Stomach (tissue), 9 donors: ENCODE results near the gene TRIB2. TPM values are rescaled to one million over a fixed set of nuclear protein-coding genes. Genes with fewer than 3 reads are reported as not detected.

Source experiments
- DNase-seq, 2 donors: peaks; one replicate each; pipeline versions ENCODE4 v3.0.0 to v3.0.0-alpha.2; 2013 to 2019
- H3K27ac ChIP-seq, 5 donors: fragments of 200-600 bp in 4 of 5; sonication (generic) in 4 of 5; one replicate each; pipeline ENCODE4 v1.5.1; 2013 to 2019; ENCODE audit warnings: mild to moderate bottlenecking in 1 of 5, moderate library complexity in 1 of 5
- H3K27me3 ChIP-seq, 3 donors: fragments of 200-600 bp; sonication (generic); one replicate each; pipeline ENCODE4 v1.5.1; 2017 to 2019; ENCODE audit warnings: mixed run types in 1 of 3
- H3K36me3 ChIP-seq, 4 donors: fragments of 200-600 bp; sonication (generic); 1 replicate in 3 of 4; 2 replicates in 1 of 4; pipeline ENCODE4 v1.5.1; 2016 to 2019
- H3K4me1 ChIP-seq, 4 donors: fragments of 200-600 bp; sonication (generic); one replicate each; pipeline ENCODE4 v1.5.1; 2016 to 2019
- H3K4me3 ChIP-seq, 4 donors: fragments of 200-600 bp; sonication (generic) in 3 of 4; one replicate each; pipeline ENCODE4 v1.5.1; 2016 to 2019; ENCODE audit warnings: mild to moderate bottlenecking in 1 of 4
- H3K9me3 ChIP-seq, 4 donors: fragments of 200-600 bp; sonication (generic); one replicate each; pipeline ENCODE4 v1.5.1; 2016 to 2019
- CTCF ChIP-seq, 7 experiments: fragments of 450-650 bp in 4 of 7; fragments of 200-600 bp in 3 of 7; sonication (generic) in 3 of 7; IDR thresholded peaks; one replicate each; pipeline ENCODE4 v1.5.1; 2016 to 2019; ENCODE audit warnings: antibody characterized with exemption in 7 of 7, control low read depth in 2 of 7, mild to moderate bottlenecking in 1 of 7
- EP300 ChIP-seq: sonication (generic); formaldehyde crosslinking; IDR thresholded peaks from one replicate; pipeline ENCODE4 v1.6.1; 2017; ENCODE audit warnings: antibody characterized with exemption
- POLR2A ChIP-seq, 4 donors: fragments of 450-650 bp; IDR thresholded peaks; one replicate each; pipeline ENCODE4 v1.6.1; 2016; ENCODE audit warnings: antibody characterized with exemption in 4 of 4, control low read depth in 2 of 4, mild to moderate bottlenecking in 1 of 4, moderate library complexity in 1 of 4
- POLR2AphosphoS5 ChIP-seq, 3 donors: sonication (generic); formaldehyde crosslinking; IDR thresholded peaks; one replicate each; pipeline ENCODE4 v1.6.1; 2016; ENCODE audit warnings: antibody characterized with exemption in 3 of 3
- WGBS, 5 donors: extraction: QIAGEN DNeasy Blood & Tissue Kit in 3 of 5; methylation state at CpG; one replicate each; pipeline versions ENCODE4 v1.1.5 to v1.1.7; 2013 to 2018; 5-methylcytosine and 5-hydroxymethylcytosine counted together
- intact Hi-C: fragments of 100-400 bp; cut with DNase I; formaldehyde crosslinking; loops from one replicate; pipeline ENCODE4 v1.15.1; 2023; ENCODE audit warnings: low total_unique reads
- polyA plus RNA-seq, 3 donors: library from polyadenylated mRNA; stranded (reverse); fragments of 200-250 nt; gene quantifications; one replicate each; pipeline ENCODE4 v1.2.3, GENCODE V29; 2013
- total RNA-seq, 5 donors: library from RNA; depleted of rRNA; stranded (reverse); fragments of >200 nt; gene quantifications; one replicate each; pipeline versions ENCODE4 v1.1.0 to v1.2.3, GENCODE V29; 2014 to 2016
- donor health status: healthy with polysubstance abuse.
- donor health status: Bipolar disorder and iron deficiency.
- donor health status: healthy.

Gene TRIB2
- total and polyA plus RNA-seq, 8 donors = 6.4 to 226 (median 50.6) TPM

GRCh38 chr2:12762337-12762736, 45.6 kb downstream of the TRIB2 start:
- intact Hi-C loops = no loop called here
- Histone ChIP-seq H3K4me1 (peaks cover 0 to 5% (median 2%) of the 10 kb centered on the region in 4 donors), H3K9me3 (no peaks in the 10 kb centered on the region), H3K4me3 (no peak overlapping the region), H3K36me3 (no peaks in the 10 kb centered on the region), H3K27ac (no peak overlapping the region), H3K27me3 (no peaks in the 10 kb centered on the region)
- WGBS, 5 donors = 86 to 100% (median 99%) methylated on average over 2 of the region's 2 CpGs
- TF ChIP-seq POLR2AphosphoS5 (IDR thresholded peaks at IDR 0.05) = no peak
- TF ChIP-seq POLR2A (IDR thresholded peaks at IDR 0.05) = no peak
- no peak for TF ChIP-seq CTCF (IDR thresholded peaks at IDR 0.05)
- no peak for TF ChIP-seq EP300
- DNase-seq = no peak

- H3K36me3 ChIP-seq = no peaks in the 10 kb centered on the region
- 59 to 78% (median 65%) methylated on average over 4 of the region's 4 CpGs for WGBS, 5 donors
- no peaks in the 10 kb centered on the region for H3K9me3 ChIP-seq
- no peak overlapping the region for H3K4me3 ChIP-seq
- DNase-seq = no peak
- H3K27ac ChIP-seq = peak overlapping the region in 1 of 5 donors; percentile 30
- H3K4me1 ChIP-seq = peaks cover 0 to 5% (median 2%) of the 10 kb centered on the region in 4 donors
- TF ChIP-seq POLR2AphosphoS5 (IDR thresholded peaks at IDR 0.05) (no peak), CTCF (IDR thresholded peaks at IDR 0.05) (no peak), POLR2A (IDR thresholded peaks at IDR 0.05) (no peak), EP300 (no peak)
- H3K27me3 ChIP-seq = no peaks in the 10 kb centered on the region
- intact Hi-C loops = no loop called here
Measured at GRCh38 chr2:12762976-12763375, 46.2 kb downstream of the TRIB2 start.

- Histone ChIP-seq H3K9me3 (no peaks in the 10 kb centered on the region), H3K27me3 (no peaks in the 10 kb centered on the region), H3K36me3 (no peaks in the 10 kb centered on the region), H3K27ac (no peak overlapping the region), H3K4me3 (no peak overlapping the region), H3K4me1 (peaks cover 0 to 5% (median 2%) of the 10 kb centered on the region in 4 donors)
- TF ChIP-seq POLR2AphosphoS5 (IDR thresholded peaks at IDR 0.05) (no peak), CTCF (IDR thresholded peaks at IDR 0.05) (no peak), EP300 (no peak)
- DNase-seq = no peak
- intact Hi-C loops = no loop called here
- 52 to 72% (median 55%) methylated on average over 4 of the region's 4 CpGs for WGBS, 5 donors
Measured at GRCh38 chr2:12763486-12763885, 46.8 kb downstream of the TRIB2 start.

- Histone ChIP-seq H3K27me3 (no peaks in the 10 kb centered on the region), H3K27ac (no peak overlapping the region), H3K36me3 (no peaks in the 10 kb centered on the region), H3K4me3 (no peak overlapping the region), H3K9me3 (no peaks in the 10 kb centered on the region), H3K4me1 (peaks cover 0 to 5% (median under 1%) of the 10 kb centered on the region in 4 donors)
- no peak for DNase-seq
- intact Hi-C loops = no loop called here
- TF ChIP-seq EP300 (no peak), POLR2A (IDR thresholded peaks at IDR 0.05) (no peak), POLR2AphosphoS5 (IDR thresholded peaks at IDR 0.05) (no peak), CTCF (IDR thresholded peaks at IDR 0.05) (no peak)
- WGBS, 5 donors = 73 to 84% (median 81%) methylated on average over 4 of the region's 4 CpGs
Measured at GRCh38 chr2:12764075-12764730, 47.5 kb downstream of the TRIB2 start.
